Measurements from ENCODE around the gene LARGE1. TPM values are rescaled to one million over a fixed set of nuclear protein-coding genes. Genes with fewer than 3 reads are reported as not detected.

Gene LARGE1
- total RNA-seq, 1 experiment from 2014 or later: 2.5 TPM

GRCh38 chr22:33964121-33964520 is 43.8 kb upstream of the LARGE1 start:
- no peak overlapping the region for H3K4me3 ChIP-seq (ENCODE audit: low read depth in 2 of 2, low read length in 2 of 2)
- intact Hi-C loops (cut with micrococcal nuclease; ENCODE audit: unreplicated experiment): no loop called here
- H3K4me1 ChIP-seq (ENCODE audit: control insufficient read depth, insufficient read depth, low read length): no peaks in the 10 kb centered on the region
- H3K9me3 ChIP-seq (ENCODE audit: control insufficient read depth, insufficient read depth, low read depth, low read length): no peaks in the 10 kb centered on the region
- ChIA-PET POLR2A (no interaction called here), CTCF (no interaction called here)
- BruUV-seq (replicated peaks): no TSS peak
- H3K27me3 ChIP-seq (ENCODE audit: control insufficient read depth, insufficient read depth, low read length): no peaks in the 10 kb centered on the region
- H3K27ac ChIP-seq (ENCODE audit: low read length): no peak overlapping the region
- TF ChIP-seq CTCF (IDR thresholded peaks at IDR 0.05) (no peak), POLR2AphosphoS5 (IDR thresholded peaks at IDR 0.05; ENCODE audit: low read depth, low read length) (no peak), REST (IDR thresholded peaks at IDR 0.05; ENCODE audit: insufficient read depth in 1 of 2, low read depth in 2 of 2, low read length in 1 of 2) (no peak), SIN3A (IDR thresholded peaks at IDR 0.05; ENCODE audit: borderline replicate concordance, insufficient read depth, low read depth, low read length) (no peak), TCF7L2 (IDR thresholded peaks at IDR 0.05; ENCODE audit: low read depth, low read length) (no peak)
- DNase-seq (ENCODE audit: low read depth, low spot score): no peak
- H3K36me3 ChIP-seq (ENCODE audit: control insufficient read depth, insufficient read depth, low read length): no peaks in the 10 kb centered on the region
- no peak for ATAC-seq
- in situ Hi-C loops (cut with HindIII; ENCODE audit: low pct_unique_long_range_greater_than_20kb, low sequenced_read_pairs): no loop called here

GRCh38 chr22:33962409-33962808 is 42.1 kb upstream of the LARGE1 start:
- no peaks in the 10 kb centered on the region for H3K4me1 ChIP-seq (ENCODE audit: control insufficient read depth, insufficient read depth, low read length)
- no TSS peak for BruUV-seq (replicated peaks)
- no peak overlapping the region for H3K4me3 ChIP-seq (ENCODE audit: low read depth in 2 of 2, low read length in 2 of 2)
- H3K36me3 ChIP-seq (ENCODE audit: control insufficient read depth, insufficient read depth, low read length): no peaks in the 10 kb centered on the region
- no peak for TF ChIP-seq TCF7L2 (IDR thresholded peaks at IDR 0.05; ENCODE audit: low read depth, low read length)
- no peak for TF ChIP-seq POLR2AphosphoS5 (IDR thresholded peaks at IDR 0.05; ENCODE audit: low read depth, low read length)
- no peak for TF ChIP-seq REST (IDR thresholded peaks at IDR 0.05; ENCODE audit: insufficient read depth in 1 of 2, low read depth in 2 of 2, low read length in 1 of 2)
- TF ChIP-seq CTCF (IDR thresholded peaks at IDR 0.05): no peak
- TF ChIP-seq SIN3A (IDR thresholded peaks at IDR 0.05; ENCODE audit: borderline replicate concordance, insufficient read depth, low read depth, low read length): no peak
- DNase-seq (ENCODE audit: low read depth, low spot score) (no peak), ATAC-seq (no peak)
- H3K27me3 ChIP-seq (ENCODE audit: control insufficient read depth, insufficient read depth, low read length): no peaks in the 10 kb centered on the region
- intact Hi-C loops (cut with micrococcal nuclease; ENCODE audit: unreplicated experiment): no loop called here
- ChIA-PET POLR2A (no interaction called here), CTCF (no interaction called here)
- no peak overlapping the region for H3K27ac ChIP-seq (ENCODE audit: low read length)
- no peaks in the 10 kb centered on the region for H3K9me3 ChIP-seq (ENCODE audit: control insufficient read depth, insufficient read depth, low read depth, low read length)
- in situ Hi-C loops (cut with HindIII; ENCODE audit: low pct_unique_long_range_greater_than_20kb, low sequenced_read_pairs): no loop called here

Measured in Panc1 (cell line).